Stimulated activated naive CD8-positive, alpha-beta T cell treated with anti-CD3 and anti-CD28 coated beads, Interleukin-15, Interleukin-2, amounts not matched to agents 100 U/mL and 50 U/mL, for 24 hours (primary cell): ENCODE data around the gene MAG.
A peak's percentile ranks its signal among the peaks of the same experiment; 100 is the strongest.

Source experiments
- ATAC-seq: fragments of 150-1000 bp; cut with Tn5 transposase; one replicate; pipeline ENCODE4 v1.10.0; 2021
- DNase-seq: peaks from one replicate; pipeline ENCODE4 v3.0.0; 2021

Gene MAG

GRCh38 chr19:35298561-35298972 is 6.6 kb downstream of the MAG start:
- DNase-seq (no peak), ATAC-seq (no peak)

GRCh38 chr19:35299523-35300338 is 7.8 kb downstream of the MAG start:
- DNase-seq, result peak; percentile 29

GRCh38 chr19:35300339-35300649 is 8.3 kb downstream of the MAG start:
- DNase-seq (no peak), ATAC-seq (no peak)

More at GRCh38 chr19:35299523-35300338, 7.8 kb downstream of the MAG start:
- no peak for ATAC-seq

- DNase-seq, result no peak
- no peak for ATAC-seq
Observed at GRCh38 chr19:35301961-35302360, 10.0 kb downstream of the MAG start.

GRCh38 chr19:35302446-35302845 is 10.5 kb downstream of the MAG start:
- ATAC-seq (no peak), DNase-seq (no peak)

- ATAC-seq (no peak), DNase-seq (no peak)
Observed at GRCh38 chr19:35303357-35303915, 11.5 kb downstream of the MAG start.

GRCh38 chr19:35304036-35304435 is 12.1 kb downstream of the MAG start:
- ATAC-seq (no peak), DNase-seq (no peak)

- ATAC-seq, result no peak
- no peak for DNase-seq
Observed at GRCh38 chr19:35305181-35305580, 13.2 kb downstream of the MAG start.

- DNase-seq (no peak), ATAC-seq (no peak)
Observed at GRCh38 chr19:35306473-35307246, 14.7 kb downstream of the MAG start.

GRCh38 chr19:35307931-35308330 is 16.0 kb downstream of the MAG start:
- ATAC-seq (no peak), DNase-seq (no peak)

- ATAC-seq (no peak), DNase-seq (no peak)
Observed at GRCh38 chr19:35308910-35309309, 16.9 kb downstream of the MAG start.

GRCh38 chr19:35309481-35310279 is 17.7 kb downstream of the MAG start:
- no peak for DNase-seq
- ATAC-seq, result no peak

- ATAC-seq, result no peak
Observed at GRCh38 chr19:35310331-35310730, 18.4 kb downstream of the MAG start.

GRCh38 chr19:35310811-35311465 is 19.0 kb downstream of the MAG start:
- DNase-seq, result no peak
- ATAC-seq, result no peak

More at GRCh38 chr19:35310331-35310730, 18.4 kb downstream of the MAG start:
- no peak for DNase-seq

- DNase-seq (no peak), ATAC-seq (no peak)
Observed at GRCh38 chr19:35311901-35312665, 20.1 kb downstream of the MAG start.

- ATAC-seq (no peak), DNase-seq (no peak)
Observed at GRCh38 chr19:35313587-35313986, 21.6 kb downstream of the MAG start.

- DNase-seq, result no peak
- ATAC-seq, result no peak
Observed at GRCh38 chr19:35314031-35314430, 22.1 kb downstream of the MAG start.

GRCh38 chr19:35314858-35315470 is 23.0 kb downstream of the MAG start:
- ATAC-seq (no peak), DNase-seq (no peak)

GRCh38 chr19:35315883-35316282 is 23.9 kb downstream of the MAG start:
- DNase-seq (no peak), ATAC-seq (no peak)

GRCh38 chr19:35316560-35316959 is 24.6 kb downstream of the MAG start:
- no peak for ATAC-seq

More at GRCh38 chr19:35316560-35316959, 24.6 kb downstream of the MAG start:
- DNase-seq, result no peak
